Measurements from ENCODE around the gene COL6A1.

COL6A1 gene

GRCh38 chr21:45983981-45984551, 2.5 kb downstream of the COL6A1 start:
- no CpG with 5 or more reads among the region's 38 CpGs for WGBS (ENCODE audit: insufficient coverage, insufficient read length)
- H3K4me1 ChIP-seq (ENCODE audit: control insufficient read depth, insufficient read depth, low read length): peaks cover 5% of the 10 kb centered on the region
- H3K27ac ChIP-seq (ENCODE audit: low read length): no peak overlapping the region
- DNase-seq (ENCODE audit: low read depth, low spot score): no peak
- peaks cover 13% of the 10 kb centered on the region for H3K36me3 ChIP-seq (ENCODE audit: control insufficient read depth, insufficient read depth, low read length)
- no peaks in the 10 kb centered on the region for H3K27me3 ChIP-seq (ENCODE audit: control insufficient read depth, insufficient read depth, low read length)
- H3K9me3 ChIP-seq (ENCODE audit: control insufficient read depth, insufficient read depth, low read length): no peaks in the 10 kb centered on the region
- no peak overlapping the region for H3K4me3 ChIP-seq (ENCODE audit: low read length)

- no peak overlapping the region for H3K4me3 ChIP-seq (ENCODE audit: low read length)
- H3K36me3 ChIP-seq (ENCODE audit: control insufficient read depth, insufficient read depth, low read length): peaks cover 15% of the 10 kb centered on the region
- H3K27ac ChIP-seq (ENCODE audit: low read length): no peak overlapping the region
- no CpG with 5 or more reads among the region's 3 CpGs for WGBS (ENCODE audit: insufficient coverage, insufficient read length)
- H3K4me1 ChIP-seq (ENCODE audit: control insufficient read depth, insufficient read depth, low read length): peaks cover 3% of the 10 kb centered on the region; the same call in 1 of the 2 replicates
- no peak for DNase-seq (ENCODE audit: low read depth, low spot score)
- no peaks in the 10 kb centered on the region for H3K27me3 ChIP-seq (ENCODE audit: control insufficient read depth, insufficient read depth, low read length)
- H3K9me3 ChIP-seq (ENCODE audit: control insufficient read depth, insufficient read depth, low read length): no peaks in the 10 kb centered on the region
Observed at GRCh38 chr21:45984584-45985095, 3.1 kb downstream of the COL6A1 start.

GRCh38 chr21:45985471-45986315, 4.1 kb downstream of the COL6A1 start:
- no CpG with 5 or more reads among the region's 37 CpGs for WGBS (ENCODE audit: insufficient coverage, insufficient read length)
- Histone ChIP-seq H3K4me1 (ENCODE audit: control insufficient read depth, insufficient read depth, low read length) (peaks cover 3% of the 10 kb centered on the region; the same call in 1 of the 2 replicates), H3K9me3 (ENCODE audit: control insufficient read depth, insufficient read depth, low read length) (no peaks in the 10 kb centered on the region), H3K27me3 (ENCODE audit: control insufficient read depth, insufficient read depth, low read length) (no peaks in the 10 kb centered on the region), H3K27ac (ENCODE audit: low read length) (no peak overlapping the region), H3K36me3 (ENCODE audit: control insufficient read depth, insufficient read depth, low read length) (peaks cover 18% of the 10 kb centered on the region), H3K4me3 (ENCODE audit: low read length) (no peak overlapping the region)
- DNase-seq (ENCODE audit: low read depth, low spot score): no peak

GRCh38 chr21:45986316-45987051, 4.9 kb downstream of the COL6A1 start:
- Histone ChIP-seq H3K9me3 (ENCODE audit: control insufficient read depth, insufficient read depth, low read length) (no peaks in the 10 kb centered on the region), H3K27me3 (ENCODE audit: control insufficient read depth, insufficient read depth, low read length) (no peaks in the 10 kb centered on the region), H3K4me1 (ENCODE audit: control insufficient read depth, insufficient read depth, low read length) (peaks cover 3% of the 10 kb centered on the region; the same call in 1 of the 2 replicates), H3K36me3 (ENCODE audit: control insufficient read depth, insufficient read depth, low read length) (peaks cover 23% of the 10 kb centered on the region), H3K27ac (ENCODE audit: low read length) (no peak overlapping the region), H3K4me3 (ENCODE audit: low read length) (no peak overlapping the region)
- WGBS (ENCODE audit: insufficient coverage, insufficient read length): no CpG with 5 or more reads among the region's 36 CpGs
- no peak for DNase-seq (ENCODE audit: low read depth, low spot score)

GRCh38 chr21:45987121-45987711, 5.6 kb downstream of the COL6A1 start:
- DNase-seq (ENCODE audit: low read depth, low spot score): no peak
- H3K27ac ChIP-seq (ENCODE audit: low read length): no peak overlapping the region
- peaks cover 3% of the 10 kb centered on the region; the same call in 1 of the 2 replicates for H3K4me1 ChIP-seq (ENCODE audit: control insufficient read depth, insufficient read depth, low read length)
- no peaks in the 10 kb centered on the region for H3K9me3 ChIP-seq (ENCODE audit: control insufficient read depth, insufficient read depth, low read length)
- WGBS (ENCODE audit: insufficient coverage, insufficient read length): no CpG with 5 or more reads among the region's 29 CpGs
- no peaks in the 10 kb centered on the region for H3K27me3 ChIP-seq (ENCODE audit: control insufficient read depth, insufficient read depth, low read length)
- peaks cover 27% of the 10 kb centered on the region for H3K36me3 ChIP-seq (ENCODE audit: control insufficient read depth, insufficient read depth, low read length)
- H3K4me3 ChIP-seq (ENCODE audit: low read length): no peak overlapping the region

- no peaks in the 10 kb centered on the region for H3K9me3 ChIP-seq (ENCODE audit: control insufficient read depth, insufficient read depth, low read length)
- no peaks in the 10 kb centered on the region; the same call in 1 of the 2 replicates for H3K4me1 ChIP-seq (ENCODE audit: control insufficient read depth, insufficient read depth, low read length)
- no peak overlapping the region for H3K4me3 ChIP-seq (ENCODE audit: low read length)
- no CpG with 5 or more reads among the region's 36 CpGs for WGBS (ENCODE audit: insufficient coverage, insufficient read length)
- DNase-seq (ENCODE audit: low read depth, low spot score): no peak
- no peak overlapping the region for H3K27ac ChIP-seq (ENCODE audit: low read length)
- no peaks in the 10 kb centered on the region for H3K27me3 ChIP-seq (ENCODE audit: control insufficient read depth, insufficient read depth, low read length)
- peaks cover 27% of the 10 kb centered on the region for H3K36me3 ChIP-seq (ENCODE audit: control insufficient read depth, insufficient read depth, low read length)
Observed at GRCh38 chr21:45988366-45989347, 7.1 kb downstream of the COL6A1 start.

- Histone ChIP-seq H3K9me3 (ENCODE audit: control insufficient read depth, insufficient read depth, low read length) (no peaks in the 10 kb centered on the region), H3K36me3 (ENCODE audit: control insufficient read depth, insufficient read depth, low read length) (peaks cover 28% of the 10 kb centered on the region), H3K27me3 (ENCODE audit: control insufficient read depth, insufficient read depth, low read length) (no peaks in the 10 kb centered on the region), H3K27ac (ENCODE audit: low read length) (no peak overlapping the region), H3K4me1 (ENCODE audit: control insufficient read depth, insufficient read depth, low read length) (no peaks in the 10 kb centered on the region; the same call in 1 of the 2 replicates), H3K4me3 (ENCODE audit: low read length) (no peak overlapping the region)
- no peak for DNase-seq (ENCODE audit: low read depth, low spot score)
- WGBS (ENCODE audit: insufficient coverage, insufficient read length): no CpG with 5 or more reads among the region's 32 CpGs
Observed at GRCh38 chr21:45989355-45990048, 7.9 kb downstream of the COL6A1 start.

- H3K4me1 ChIP-seq (ENCODE audit: control insufficient read depth, insufficient read depth, low read length): no peaks in the 10 kb centered on the region; the same call in 1 of the 2 replicates
Observed at GRCh38 chr21:45990049-45990711, 8.6 kb downstream of the COL6A1 start.

More at GRCh38 chr21:45990049-45990711, 8.6 kb downstream of the COL6A1 start:
- Histone ChIP-seq H3K4me3 (ENCODE audit: low read length) (no peak overlapping the region), H3K27me3 (ENCODE audit: control insufficient read depth, insufficient read depth, low read length) (no peaks in the 10 kb centered on the region), H3K27ac (ENCODE audit: low read length) (no peak overlapping the region), H3K9me3 (ENCODE audit: control insufficient read depth, insufficient read depth, low read length) (no peaks in the 10 kb centered on the region), H3K36me3 (ENCODE audit: control insufficient read depth, insufficient read depth, low read length) (peaks cover 31% of the 10 kb centered on the region)
- 100% methylated on average over 8 of the region's 30 CpGs for WGBS (ENCODE audit: insufficient coverage, insufficient read length)
- DNase-seq (ENCODE audit: low read depth, low spot score): no peak

All from iPS DF 6.9 (cell line).